GM18909 (cell line): Measurements from ENCODE around the gene MYLK4.

Experiments
- ATAC-seq: cut with Tn5 transposase; IDR thresholded peaks from one replicate; pipeline ENCODE4 v1.9.1; 2021; ENCODE audit warnings: mild to moderate bottlenecking; ENCODE audit not compliant: unreplicated experiment, poor library complexity

Gene MYLK4

DNA sequence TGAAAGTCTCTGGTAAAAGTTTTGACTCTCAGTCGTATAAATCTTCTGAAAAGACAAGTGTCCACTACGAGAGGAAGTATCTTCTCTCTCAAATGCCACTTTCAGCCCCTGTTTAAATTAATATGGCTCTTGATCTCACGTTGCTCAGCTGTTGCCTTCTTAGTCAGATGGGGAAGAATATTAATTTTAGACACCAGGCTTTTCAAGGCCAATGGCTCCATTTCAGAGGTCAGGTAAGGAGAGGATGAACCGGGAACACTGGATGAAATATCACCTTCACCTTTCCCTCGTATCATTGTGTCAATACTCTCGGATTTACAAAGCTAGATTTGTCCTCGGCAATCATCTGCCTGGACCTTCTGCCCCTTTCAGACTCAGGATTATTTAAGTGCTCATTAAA, at the start of gene MYLK4:
TSS of gene MYLK4 (minus strand) at position 91 of the 400 bp plus-strand sequence. CDS start 1,628 bp downstream, outside the sequence.
- ATAC-seq, result no peak

DNA sequence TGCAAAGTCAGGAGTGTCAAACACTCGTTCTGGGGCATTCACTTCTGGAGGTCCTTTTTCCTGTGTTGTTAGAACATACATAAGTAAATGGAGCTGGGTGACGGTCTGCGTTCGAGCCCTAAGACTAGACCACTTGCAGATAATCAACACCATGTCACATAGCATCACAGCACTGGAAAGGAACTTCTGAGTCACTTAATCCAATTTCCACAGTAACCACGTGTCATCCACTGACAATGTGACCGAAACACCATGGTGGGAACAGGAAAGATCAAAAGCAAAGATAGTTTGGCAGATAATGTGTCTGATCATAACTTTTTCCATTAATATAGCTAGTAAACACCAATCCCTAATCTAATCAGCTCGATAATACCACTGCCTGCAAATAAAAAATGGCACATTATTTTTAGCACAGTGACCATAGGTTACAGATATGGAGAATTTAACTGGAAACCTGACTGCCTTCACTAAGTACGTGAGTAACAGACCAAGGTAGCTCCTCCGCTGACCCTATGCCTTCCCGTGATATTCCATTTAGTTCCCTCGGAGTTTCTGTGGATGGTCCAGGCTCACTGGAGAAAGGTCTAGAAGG, 49.3 kb upstream of the MYLK4 start:
- ATAC-seq, result no peak

DNA sequence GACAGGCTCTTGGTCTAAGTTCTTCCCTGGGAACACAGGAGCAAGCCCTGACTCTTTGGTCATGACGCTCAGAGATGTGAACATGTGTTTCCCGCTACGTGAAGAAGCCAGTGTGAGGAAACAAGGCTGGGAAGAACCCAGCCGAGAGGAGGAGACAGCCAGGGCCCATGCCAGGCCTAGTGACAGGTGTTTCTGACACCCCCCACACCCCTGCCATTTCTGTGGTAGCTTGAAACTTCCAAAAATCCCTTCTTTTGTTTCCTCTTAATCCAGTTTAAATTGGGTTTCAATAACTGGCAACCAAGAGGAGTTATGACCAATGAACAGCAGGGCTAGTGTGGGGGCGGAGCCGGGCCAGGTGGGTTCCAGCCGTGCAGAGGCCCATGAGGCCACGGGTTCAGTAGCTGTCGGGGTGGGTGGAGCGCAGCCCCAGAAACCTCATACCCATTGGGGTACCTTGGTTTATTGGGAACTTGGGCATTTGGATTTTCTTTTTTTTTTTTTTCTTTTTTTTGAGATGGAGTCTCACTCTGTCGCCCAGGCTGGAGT, 47.9 kb upstream of the MYLK4 start:
- no peak for ATAC-seq

DNA sequence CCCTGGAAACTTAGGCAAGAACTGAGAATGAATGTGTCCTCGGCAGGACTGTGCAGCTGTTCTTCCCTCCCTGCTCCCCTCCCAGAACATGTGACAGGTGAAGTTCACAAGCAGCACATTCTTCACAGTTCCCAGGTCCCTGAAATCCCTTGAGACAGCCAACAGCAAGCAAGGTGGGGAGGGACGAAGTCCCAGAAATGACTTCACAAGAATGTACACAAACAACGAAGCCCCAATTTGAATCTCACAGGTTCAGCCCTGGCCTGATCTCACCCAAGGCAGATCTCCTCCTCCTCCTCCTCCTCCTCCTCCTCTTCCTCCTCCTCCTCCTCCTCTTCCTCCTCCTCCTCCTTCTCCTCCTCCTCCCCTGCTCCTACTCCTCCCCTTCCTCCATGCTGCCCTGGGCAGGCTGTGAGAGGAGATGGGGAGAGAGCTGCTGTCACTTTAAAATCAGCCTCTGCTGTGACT, 46.9 kb upstream of the MYLK4 start:
- ATAC-seq, result no peak

DNA sequence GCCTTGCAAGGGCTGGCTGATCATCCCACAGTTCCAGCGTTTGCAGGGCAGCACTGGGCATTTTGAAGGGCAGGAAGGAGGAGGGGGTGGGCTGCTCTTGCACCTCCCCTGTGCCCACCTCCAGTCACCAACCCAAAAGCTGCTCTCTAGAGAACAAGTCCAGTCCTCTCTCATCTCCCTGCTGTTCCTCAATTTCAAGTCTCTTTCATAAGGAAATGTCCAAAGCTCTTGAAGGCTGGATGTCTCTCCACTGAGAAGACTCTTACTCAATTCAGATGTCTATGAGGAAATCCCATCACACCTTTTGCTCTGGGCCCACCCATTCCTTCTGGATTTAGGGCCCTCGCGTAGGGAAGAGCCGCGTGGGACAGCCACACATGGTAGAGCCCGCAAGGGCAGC, 46.1 kb upstream of the MYLK4 start:
- no peak for ATAC-seq

DNA sequence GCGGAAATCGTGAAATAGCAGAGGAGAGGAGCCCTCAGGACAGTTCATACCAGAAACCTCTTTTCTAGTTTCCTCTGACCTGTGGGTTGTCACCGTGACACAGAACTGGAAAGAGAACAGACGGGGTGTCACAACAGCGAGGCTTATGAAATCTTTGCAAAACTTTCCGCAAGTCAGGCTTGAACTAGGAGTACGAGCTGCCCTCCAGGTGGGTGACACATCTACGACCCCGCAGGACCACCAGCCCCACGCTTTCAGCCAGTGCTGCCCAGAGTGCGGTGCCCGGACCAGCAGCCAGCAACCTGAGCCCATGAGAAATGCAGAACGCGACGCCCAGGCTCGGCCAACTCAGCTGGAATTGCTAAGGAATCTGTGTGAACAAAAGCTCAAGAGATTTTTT, 45.2 kb upstream of the MYLK4 start:
- ATAC-seq, result no peak

DNA sequence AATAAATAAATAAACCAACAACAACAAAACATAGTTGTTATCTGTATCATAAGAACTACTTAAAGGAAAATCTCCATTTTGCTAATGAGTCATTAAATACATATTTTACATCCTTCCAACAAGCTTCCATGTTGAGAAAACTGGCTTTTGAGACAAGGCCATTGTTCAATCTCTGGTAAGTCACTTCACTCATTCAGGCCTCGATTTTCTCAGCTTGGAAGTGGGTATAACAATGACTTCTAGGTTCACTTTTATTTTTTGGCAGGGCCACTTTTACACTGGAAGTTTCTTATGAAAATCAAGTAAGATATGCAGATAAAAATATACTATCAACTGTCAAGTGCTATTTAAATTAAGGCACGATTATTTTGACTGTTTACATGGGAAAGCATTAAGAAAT, 44.4 kb upstream of the MYLK4 start:
- ATAC-seq, result no peak

DNA sequence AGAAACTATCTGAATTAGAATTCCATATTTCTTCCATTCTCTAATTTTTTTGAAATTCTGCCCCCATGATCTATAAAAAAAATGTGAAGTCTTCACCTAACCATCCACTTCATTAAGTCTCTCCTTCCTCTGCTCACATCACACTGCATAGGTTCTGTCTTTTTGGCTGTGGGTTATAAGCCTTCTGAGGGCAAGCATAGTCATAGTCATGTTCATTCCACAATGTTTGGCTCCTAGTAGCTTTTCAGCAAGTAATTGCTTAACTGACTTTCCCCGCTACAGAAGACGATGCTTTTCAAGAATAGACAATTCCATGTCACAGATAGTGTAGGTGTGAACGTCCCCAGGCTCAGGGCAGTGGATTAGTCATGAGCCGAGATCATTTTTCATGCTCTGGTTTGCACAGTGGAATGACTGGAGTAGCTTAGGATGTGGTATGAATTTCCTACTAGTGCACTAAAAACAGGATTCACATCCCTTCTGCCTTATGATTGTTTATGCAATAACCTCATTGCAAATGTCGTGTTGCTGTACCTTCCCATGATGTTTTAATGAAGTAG, 43.5 kb upstream of the MYLK4 start:
- ATAC-seq, result no peak

DNA sequence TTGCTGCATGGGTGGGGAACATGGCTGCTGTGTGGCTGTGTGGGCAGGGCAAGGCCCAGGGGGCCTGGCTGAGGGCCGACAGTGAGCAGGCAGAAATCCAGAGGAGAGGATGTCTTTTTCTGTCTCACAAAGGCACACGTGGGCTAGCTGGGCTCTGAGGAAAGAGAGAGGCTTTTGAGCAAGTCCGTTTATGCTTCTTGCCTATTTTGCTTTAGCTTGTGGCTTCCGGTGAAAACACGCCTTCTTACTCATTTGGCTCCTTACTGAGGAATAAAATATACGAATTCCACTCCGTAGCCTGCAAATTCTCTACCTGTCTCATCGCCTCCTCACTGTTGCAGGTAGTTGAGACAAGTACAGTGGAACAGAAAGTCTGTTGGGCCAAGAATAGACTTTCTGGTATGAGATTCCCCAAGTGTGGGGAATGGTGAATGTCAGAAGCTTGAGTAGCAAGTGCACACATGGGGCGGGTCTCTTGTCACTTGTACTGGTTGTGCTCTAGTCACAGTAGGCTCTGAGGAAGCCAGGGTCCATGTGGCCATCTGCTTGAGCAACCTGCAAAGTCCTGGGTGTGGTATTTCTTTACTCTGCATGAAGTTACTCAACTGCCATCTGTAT, 42.9 kb upstream of the MYLK4 start:
- no peak for ATAC-seq

DNA sequence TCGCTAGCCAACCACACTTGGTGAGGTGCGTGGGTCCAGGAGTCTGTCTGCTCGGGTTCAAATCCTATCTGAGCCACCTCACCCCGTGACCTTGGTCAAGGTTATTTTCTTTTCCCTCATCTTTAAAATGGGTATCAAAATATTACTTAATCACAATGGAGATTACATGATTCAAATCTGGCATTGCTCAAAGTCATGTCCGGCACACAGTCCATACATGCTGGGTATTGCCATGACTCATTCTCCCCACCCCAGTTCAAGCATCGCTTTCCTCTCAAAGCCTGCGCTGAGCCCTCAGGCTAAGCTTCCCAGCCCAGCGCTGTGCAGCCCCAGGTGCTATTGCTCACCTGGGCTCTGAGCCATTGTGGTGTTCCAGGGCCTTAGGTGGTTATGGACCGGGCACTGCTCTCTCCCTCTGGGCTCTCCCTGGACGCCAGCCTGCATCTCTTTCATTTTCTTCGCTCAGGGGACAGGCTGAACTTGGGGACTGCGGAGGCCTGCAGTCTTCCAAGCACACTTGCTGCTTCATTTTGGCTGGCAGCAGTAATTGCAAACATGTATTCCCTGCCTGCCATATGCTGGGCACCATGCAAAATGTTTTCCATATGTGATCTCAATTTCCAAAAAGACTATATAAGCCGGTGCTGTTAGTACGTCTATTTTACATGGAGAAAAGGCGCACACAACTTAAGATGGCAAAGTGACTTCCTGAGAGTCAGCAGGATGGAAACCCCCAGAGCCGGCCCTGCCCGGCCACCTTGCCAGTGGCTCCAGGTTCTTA, 41.8 kb upstream of the MYLK4 start:
- no peak for ATAC-seq

DNA sequence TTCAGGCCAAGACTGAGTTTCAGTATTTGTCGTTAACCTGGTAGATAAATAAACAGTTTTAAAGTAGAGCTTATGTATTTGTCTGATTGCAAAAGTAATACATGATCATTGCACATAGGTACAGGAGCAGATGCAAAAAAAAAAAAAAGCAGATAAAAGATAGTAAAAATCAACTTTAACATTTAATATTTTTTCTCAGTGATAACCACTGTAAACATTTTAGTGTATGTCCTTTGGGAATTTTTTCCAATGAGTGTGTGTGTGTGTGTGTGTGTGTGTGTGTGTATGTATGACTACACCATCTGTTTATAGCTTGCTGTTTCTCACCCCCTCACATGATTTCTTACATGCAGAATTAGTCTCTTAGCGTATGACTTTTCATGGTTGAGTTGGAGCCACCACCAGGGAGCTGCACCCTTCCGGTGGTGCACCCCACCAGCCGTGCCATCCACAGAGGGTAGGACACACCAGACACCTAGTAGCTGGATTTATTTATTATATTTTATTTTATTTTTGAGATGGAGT, 40.8 kb upstream of the MYLK4 start:
- no peak for ATAC-seq

DNA sequence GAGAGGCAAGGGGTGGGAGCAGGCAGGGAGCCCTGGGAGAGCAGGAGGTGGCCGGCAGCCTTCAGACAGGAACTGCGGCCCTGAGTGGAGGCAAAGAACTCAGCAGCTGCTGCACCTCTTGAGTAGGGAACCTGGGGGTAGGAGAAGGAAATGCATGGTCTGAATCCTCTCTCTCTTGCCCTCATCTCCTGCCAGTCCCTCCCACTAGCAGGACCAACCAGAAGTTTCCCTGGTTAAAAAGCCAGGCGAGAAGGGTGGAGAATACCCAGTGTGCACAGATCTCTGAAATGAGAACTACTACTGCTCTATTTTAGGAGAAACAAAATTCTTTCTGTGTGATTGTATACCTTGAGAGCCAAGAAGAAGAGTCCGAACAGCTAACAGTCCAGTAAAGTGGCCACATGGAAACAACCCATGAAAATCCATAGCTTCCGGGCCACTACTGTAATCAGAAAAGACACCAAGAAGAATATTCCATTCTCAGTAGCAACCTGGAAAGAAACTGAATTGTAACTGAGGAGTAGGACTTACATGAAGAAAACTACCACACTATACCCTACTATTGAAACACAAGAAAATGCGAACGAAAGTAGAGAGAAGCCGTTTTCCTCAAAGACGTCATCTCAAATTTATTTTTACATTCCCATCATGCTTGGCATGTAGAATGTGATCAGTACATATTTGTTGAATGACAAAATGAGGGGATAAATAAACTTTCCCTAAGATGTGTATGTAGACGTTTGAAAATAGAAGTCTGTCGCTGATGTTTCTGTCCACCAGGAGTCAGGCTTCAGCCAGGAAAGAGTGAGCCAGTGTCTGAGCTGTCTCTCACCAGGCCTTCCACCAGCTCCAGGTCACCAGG, 40.1 kb upstream of the MYLK4 start:
- peak; percentile 69 for ATAC-seq

DNA sequence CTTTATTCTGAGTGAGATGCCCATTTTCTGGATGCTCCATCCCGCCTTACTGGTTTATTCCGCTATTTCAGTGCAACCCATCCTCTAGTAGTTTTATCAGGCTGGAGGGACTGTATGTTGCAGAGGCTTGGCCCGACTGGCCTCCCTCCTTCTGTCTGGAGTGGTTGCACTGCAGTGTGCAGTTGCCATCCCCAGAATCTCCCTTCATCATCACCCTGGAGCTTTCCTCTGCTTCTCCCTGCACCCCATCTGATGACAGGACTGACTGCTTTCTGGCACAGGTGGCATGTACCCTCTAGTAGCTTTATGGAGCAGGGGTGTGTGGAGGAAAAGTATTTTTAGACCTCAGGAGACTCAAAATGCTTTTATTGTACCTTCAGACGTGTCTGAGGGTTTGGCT, 35.5 kb upstream of the MYLK4 start:
- no peak for ATAC-seq

DNA sequence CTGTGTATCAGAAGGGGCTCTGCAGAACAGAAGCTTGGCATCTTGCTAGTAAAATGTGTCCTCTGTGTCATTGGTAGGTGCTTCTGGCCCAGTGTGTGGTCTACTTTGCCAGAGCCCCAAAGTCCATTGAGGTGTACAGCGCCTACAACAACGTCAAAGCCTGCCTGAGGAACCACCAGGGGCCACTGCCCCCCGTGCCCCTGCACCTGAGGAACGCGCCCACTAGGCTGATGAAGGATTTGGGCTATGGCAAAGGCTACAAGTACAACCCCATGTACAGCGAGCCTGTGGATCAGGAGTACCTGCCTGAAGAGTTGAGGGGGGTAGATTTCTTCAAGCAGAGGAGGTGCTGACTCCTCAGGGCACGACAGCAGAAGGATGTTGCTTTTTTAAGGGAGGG, 34.2 kb upstream of the MYLK4 start:
- ATAC-seq, result no peak

DNA sequence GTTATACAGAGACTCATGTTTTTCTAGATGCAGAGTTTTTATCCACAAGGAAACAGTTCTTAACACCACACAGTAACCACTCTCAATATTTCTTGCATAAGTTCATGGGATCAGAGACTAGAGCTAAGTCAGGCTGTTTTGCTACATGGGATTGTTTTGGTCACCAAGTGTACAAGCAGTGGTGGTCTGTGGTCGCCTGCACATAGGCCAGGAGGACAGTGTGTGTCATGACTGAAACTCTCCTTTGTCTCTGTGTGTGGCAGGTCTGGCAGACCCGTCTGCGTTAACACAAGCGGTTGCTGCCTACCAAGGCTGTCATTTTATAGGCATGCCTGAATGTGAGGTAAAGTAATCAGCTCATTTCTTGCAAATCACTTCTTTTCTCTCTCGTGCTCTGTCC, 33.3 kb upstream of the MYLK4 start:
- ATAC-seq, result no peak

DNA sequence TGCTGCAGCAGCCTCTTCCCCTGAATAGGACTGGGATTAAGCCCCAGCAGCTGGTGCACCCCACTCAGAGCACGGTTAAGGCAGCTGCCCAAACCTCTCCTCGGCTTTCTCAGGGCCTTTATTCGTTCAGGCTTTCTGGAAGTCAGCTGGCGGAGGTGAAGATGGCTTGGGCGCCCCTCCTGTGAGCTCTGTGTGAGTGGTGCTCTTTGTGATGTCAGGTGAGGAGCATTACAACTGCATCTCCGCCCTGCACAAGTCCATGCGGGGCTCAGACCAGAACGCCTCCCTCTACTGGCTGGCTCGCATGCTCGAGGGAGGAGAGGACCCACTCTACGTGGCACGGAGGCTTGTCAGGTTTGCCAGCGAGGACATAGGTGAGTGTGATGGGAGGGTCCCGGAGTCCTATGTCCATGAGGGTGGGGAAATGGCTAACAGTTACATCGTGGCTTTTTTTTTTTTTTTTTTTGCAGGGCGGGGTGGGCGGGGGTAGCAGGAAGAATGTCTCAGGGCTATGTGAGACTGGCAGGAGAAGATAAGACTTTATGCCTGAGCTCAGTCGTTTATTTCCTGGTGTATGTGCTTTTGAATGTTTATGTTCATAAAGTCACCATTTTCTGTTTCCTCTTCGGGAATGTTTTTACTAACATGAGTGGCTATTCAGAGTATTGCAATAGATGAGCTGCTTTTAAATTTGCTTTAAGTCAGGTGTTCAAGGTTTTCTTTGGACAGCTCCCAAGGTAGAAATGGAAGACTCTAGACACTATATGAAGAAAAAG, 32.7 kb upstream of the MYLK4 start:
- ATAC-seq, result no peak

DNA sequence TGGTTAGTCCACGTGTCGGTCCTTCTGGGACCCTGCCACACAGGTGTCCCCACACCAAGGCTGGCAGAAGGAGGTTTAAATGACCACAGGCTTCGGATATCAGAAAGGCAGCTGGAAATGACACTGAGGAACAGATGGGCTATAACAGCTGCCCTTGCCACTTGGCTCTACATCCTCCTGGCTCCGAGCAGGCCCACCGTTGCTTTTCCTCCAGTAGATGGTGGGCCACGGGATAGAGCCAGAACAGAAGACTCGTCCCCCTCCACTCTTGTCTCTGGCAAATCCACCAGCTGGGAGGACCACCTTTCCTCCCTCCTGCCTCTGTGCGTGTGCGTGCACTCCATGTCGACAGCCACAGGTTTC, 32.1 kb upstream of the MYLK4 start:
- ATAC-seq, result no peak

DNA sequence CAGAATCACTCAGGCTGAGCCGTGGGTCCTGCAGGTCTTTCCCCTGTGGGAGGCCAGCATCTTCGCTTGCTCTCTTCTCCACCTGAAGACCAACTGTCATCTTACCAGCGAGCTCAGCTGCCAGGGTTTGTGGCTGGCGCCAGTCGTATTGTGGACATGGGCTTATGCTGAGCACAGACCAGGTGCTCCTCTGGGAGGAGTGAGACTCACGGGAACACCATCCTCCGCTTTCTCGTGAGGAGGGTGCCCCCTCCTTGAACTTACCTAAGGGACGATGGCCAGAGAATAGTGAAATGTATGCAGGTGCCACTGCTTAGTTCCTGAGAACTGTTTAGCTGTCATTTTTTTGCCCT, 31.6 kb upstream of the MYLK4 start:
- ATAC-seq, result no peak

DNA sequence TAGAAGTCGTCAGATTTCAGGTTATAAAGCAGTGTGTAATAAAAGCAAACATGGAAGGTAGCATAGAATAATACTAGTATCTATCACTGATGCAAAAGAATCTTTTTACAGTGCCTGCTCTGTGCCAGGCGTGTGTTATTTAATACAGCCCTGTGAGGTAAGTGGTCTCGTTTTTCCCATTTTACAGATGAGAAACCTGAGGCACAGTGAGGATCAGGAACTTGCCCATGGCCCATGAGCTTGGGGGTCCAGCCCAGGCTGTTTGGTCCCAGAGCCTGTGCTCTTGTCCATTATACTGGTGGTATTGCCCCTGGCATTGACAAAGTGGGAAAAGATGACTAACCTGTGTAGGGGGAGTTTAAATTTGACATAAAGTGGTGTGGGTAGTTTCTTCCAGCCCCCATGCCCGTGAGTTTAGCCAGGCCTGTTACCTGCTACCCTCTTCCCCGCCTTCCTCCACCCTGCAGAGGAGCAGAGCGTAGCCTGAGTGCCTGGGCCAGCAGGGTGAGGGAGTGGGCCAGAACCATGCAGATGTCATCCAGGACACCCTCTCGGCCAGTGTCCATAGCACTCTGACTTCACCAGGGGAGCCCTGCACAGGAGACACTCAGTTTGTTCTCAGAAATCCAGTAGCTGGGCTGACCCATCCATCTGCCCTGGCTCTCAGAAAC, 31.1 kb upstream of the MYLK4 start:
- no peak for ATAC-seq
